HG03432 (cell line): Measurements from ENCODE around the gene TRPM2.

Source experiments
- ATAC-seq: cut with Tn5 transposase; IDR thresholded peaks from one replicate; pipeline ENCODE4 v1.9.1; 2021; ENCODE audit warnings: mild to moderate bottlenecking, moderate library complexity; ENCODE audit not compliant: unreplicated experiment

The TRPM2 gene

GRCh38 chr21:44370786-44371410 is 17.5 kb downstream of the TRPM2 start:
- ATAC-seq = no peak

- no peak for ATAC-seq
Observed at GRCh38 chr21:44371596-44371995, 18.2 kb downstream of the TRPM2 start.

GRCh38 chr21:44372616-44373015 is 19.2 kb downstream of the TRPM2 start:
- ATAC-seq = no peak

GRCh38 chr21:44374601-44375280 is 21.3 kb downstream of the TRPM2 start:
- no peak for ATAC-seq

GRCh38 chr21:44375281-44375651 is 21.8 kb downstream of the TRPM2 start:
- ATAC-seq = no peak

GRCh38 chr21:44375761-44376241 is 22.4 kb downstream of the TRPM2 start:
- no peak for ATAC-seq

GRCh38 chr21:44376606-44377005 is 23.2 kb downstream of the TRPM2 start:
- ATAC-seq = no peak

GRCh38 chr21:44377201-44377921 is 23.9 kb downstream of the TRPM2 start:
- no peak for ATAC-seq

- no peak for ATAC-seq
Observed at GRCh38 chr21:44377922-44378645, 24.7 kb downstream of the TRPM2 start.

GRCh38 chr21:44378646-44379514 is 25.5 kb downstream of the TRPM2 start:
- no peak for ATAC-seq

- no peak for ATAC-seq
Observed at GRCh38 chr21:44379515-44379848, 26.1 kb downstream of the TRPM2 start.

- no peak for ATAC-seq
Observed at GRCh38 chr21:44379991-44380865, 26.8 kb downstream of the TRPM2 start.

- no peak for ATAC-seq
Observed at GRCh38 chr21:44380876-44381275, 27.5 kb downstream of the TRPM2 start.

GRCh38 chr21:44381874-44382273 is 28.5 kb downstream of the TRPM2 start:
- ATAC-seq = no peak

GRCh38 chr21:44382536-44382935 is 29.1 kb downstream of the TRPM2 start:
- no peak for ATAC-seq

- no peak for ATAC-seq
Observed at GRCh38 chr21:44383216-44383615, 29.8 kb downstream of the TRPM2 start.

GRCh38 chr21:44384968-44385367 is 31.5 kb downstream of the TRPM2 start:
- no peak for ATAC-seq

- ATAC-seq = no peak
Observed at GRCh38 chr21:44389335-44389734, 35.9 kb downstream of the TRPM2 start.

GRCh38 chr21:44390886-44391285 is 37.5 kb downstream of the TRPM2 start:
- no peak for ATAC-seq
